Cerebellar cortex (tissue), 1 donor: Measurements from ENCODE around the gene HECTD4.

ENCODE experiments used
- DNase-seq: peaks from one replicate; pipeline ENCODE4 v3.0.0-alpha.2; 2015; ENCODE audit warnings: low spot score

The HECTD4 gene

DNA sequence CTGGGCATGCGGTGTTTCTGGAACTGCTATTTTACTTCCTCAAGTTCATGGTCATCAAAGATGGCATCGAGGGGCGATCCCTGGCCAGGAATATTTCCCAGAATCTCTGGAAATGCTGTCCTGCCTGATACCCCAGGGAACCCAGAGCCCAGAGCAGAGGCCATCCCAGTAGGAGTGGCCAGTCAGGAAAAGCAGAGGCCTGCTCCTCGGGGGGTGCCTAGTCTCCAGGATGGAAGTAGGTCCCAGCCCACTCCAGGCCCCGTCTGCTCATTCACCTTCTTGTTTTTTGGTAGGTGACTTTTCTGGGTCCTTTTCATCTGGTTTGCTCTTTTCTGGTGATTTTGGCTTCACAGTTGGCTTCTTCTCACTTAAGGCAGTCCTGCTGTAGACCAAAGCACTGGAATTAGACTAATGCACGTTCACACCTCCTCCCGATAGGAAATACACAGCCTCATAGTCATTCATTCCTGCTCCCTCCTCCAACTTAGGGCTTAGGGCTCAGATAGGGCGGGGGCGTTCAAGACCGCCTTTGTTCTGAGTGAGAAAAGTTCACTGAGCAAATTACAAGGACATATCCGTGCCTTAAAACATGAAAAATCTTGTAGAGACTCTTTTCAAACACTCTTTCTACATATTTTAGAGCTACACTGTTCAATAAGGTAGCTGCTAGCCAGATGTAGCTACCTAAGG lies 205.8 kb downstream of the HECTD4 start:
- DNase-seq = no peak

DNA sequence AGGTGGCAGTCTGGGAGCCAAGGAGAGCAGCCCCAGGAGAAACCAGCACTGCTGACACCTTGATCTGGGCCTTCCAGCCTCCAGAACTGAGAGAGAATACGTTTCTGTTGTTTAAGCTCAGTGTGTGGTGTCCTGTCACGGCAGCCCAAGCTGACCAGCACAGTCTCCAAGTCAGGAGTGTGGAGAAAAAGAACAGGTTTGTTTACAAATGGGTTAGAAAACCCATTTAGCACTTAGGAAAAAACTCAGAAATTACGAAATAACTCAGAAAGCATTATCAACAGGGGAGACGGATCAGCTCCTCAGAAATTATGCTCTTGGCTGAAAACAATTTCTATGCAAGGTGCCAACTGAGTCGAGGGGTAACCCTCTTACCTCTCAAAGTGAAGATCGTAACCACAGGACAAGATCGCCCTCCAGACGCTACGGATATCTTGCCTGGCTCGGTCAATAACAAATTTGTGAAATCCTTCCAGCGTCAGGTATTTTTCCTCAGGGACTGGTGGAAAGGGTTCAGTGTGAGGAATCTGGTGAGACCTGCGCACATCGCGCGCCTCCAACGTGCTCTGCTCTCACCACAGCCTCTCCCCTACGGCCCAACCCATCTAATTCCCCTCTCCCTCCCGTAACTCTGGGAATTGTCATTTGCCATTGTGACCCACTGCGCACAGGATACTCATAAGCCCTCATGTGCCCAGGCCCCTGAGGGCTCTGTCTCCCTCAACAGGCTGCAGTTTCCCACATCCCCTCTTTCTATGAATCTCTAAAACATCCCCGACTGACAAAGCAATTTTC lies 206.7 kb downstream of the HECTD4 start:
- no peak for DNase-seq

DNA sequence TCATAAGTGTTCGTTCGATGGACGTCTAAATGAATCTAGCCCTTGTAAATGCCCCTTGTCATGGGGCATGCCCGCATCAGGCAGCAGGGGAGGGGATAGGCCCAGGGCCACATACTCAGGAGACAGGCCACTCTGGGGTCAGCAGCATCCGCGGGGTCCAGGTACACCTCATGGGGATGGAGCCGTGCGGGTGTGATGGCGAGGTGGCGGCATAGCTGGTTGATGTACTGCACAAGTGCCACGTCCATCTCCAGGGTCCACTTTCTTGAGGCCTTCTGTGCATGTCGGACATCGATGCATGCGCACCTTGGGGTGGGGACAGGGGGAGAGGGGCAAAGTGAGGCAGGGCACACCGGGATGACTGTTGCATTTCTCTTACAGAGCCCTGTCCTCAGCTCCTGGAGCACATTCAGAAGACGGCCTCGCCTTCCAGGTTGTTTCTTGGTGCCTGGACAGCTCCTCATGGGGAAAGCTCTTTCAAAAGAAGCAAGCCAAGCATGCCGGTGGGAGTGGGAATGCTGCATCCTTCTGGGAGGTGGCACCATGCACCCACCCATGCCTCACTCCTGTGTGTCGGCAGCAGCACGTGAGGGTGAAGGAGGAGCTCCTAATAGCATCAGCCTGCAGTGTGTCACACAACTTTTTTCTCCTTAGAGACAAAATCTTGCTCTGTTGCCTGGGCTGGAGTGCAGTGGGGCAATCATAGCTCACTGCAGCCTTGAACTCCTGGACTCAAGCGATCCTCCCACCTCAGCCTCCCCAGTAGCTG lies 209.5 kb downstream of the HECTD4 start:
- no peak for DNase-seq

DNA sequence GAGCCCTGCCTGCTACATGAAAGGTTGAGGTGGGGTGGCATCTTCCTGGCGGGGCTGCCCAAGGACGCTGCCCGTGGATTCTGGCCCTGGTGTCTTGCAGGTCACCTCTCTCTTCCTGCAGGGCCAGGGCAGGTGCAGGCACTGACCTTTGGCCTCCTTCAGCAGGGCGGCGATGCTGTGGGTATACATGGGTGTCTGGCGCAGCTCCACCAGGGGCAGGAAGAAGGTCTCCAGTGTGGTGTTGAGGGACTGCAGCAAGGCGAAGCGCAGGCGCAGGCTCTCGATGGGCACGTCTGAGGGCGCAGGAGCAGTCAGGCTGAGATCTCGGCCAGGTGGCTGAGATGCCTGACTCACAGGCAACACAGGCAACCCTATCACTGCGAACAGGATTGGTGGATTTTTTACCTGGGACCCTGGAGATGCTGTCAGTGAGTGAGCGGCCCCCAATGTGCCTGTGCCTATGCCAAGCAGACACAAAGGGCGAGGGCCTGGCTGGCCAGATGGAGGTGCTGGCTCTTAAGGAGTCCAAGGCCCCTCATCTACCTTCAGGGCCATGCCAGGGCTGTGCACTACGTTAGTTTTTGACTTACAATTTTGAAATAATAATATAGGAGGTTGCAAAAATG lies 211.1 kb downstream of the HECTD4 start:
- DNase-seq = no peak

DNA sequence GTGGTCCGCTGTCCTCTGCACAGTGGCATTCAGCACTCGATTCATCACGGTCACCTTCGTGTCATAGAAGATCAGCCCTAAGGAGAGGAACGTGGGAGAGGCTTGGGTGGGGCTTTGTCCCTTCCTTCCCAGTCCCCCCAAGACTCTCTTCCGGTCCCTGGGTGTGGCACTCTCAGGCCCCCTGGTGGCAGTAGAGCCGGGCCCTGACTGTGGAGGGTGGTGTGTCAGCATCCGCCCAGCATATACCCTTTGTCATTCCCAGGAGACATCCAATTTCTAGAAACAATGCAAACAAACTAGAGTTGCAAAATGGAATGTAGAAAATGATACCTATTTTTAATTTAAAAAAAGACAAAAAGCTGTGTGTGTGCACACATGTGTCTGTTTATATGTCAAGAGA lies 211.9 kb downstream of the HECTD4 start:
- no peak for DNase-seq

DNA sequence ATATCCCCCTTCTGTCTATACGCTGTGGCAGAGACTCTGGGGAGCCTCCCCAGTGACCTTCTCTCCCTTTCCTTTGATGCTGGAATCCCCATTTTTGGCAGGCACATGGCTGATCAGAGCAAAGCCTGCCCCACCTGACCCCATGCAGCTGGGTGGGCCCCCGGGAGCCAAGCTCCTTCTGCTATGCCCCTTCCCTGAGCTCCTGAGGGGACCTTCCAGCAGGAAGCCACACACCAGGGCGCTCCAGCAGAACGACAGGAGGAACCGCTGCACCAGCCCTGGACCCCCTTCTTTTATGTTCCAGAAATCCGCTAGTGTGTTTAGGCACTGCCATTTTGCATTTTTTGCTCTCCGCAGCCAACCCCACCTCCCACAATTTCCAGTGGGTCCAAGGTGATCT lies 212.3 kb downstream of the HECTD4 start:
- DNase-seq = no peak

DNA sequence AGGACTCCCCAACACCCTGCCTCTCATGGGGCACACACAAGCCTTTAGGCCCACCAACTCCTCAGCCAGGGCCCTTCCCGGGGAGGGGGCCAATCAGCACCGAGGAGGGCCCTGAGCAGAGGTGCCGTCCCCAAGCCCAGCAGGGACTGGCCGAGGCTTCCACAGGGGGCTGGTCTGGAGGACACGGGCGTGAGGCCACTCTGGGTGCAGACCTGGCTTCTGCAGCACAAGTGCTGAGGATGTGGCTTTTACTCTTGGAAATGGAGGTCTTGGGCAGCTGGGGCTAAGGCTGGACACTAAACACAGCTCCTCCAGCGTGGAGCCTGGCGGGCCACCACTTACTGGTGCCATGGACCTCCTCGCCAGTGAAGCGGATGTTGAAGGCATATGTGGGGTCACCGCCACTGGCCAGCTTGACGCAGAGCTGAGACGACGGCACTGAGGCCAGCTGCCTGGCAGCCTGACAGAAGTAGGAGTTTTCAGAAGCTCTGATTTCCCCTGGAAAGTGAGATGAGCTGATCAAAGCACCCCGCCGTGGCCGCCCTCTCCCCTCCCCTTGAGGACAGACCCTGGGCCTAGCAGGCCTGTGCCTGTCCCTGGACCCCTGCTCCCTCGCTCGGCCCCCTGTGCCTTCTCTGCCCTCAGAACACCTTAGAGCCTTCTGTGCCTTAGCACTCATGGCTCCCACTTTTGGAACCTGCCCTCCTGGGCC lies 212.9 kb downstream of the HECTD4 start:
- no peak for DNase-seq

DNA sequence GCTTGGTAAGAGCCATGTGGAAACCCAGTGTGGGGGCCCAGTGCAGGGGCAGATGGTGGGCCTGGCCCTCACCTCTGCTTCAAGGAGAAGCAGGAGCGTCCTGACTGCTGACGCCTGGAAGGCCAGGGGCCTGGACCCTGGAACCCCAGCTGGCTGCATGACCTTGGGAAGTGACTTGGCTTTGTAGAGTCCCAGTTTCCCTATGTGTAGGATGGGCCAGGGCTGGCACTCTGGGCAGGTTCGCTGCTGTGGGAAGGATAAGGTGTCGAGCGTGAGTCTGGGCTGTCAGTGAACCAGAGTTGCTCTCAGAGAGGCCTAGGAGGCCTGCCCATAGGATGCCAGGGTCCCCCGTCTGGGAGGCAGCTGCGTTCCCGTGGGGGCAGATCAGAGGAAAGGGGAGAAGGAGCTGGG lies 213.7 kb downstream of the HECTD4 start:
- no peak for DNase-seq

DNA sequence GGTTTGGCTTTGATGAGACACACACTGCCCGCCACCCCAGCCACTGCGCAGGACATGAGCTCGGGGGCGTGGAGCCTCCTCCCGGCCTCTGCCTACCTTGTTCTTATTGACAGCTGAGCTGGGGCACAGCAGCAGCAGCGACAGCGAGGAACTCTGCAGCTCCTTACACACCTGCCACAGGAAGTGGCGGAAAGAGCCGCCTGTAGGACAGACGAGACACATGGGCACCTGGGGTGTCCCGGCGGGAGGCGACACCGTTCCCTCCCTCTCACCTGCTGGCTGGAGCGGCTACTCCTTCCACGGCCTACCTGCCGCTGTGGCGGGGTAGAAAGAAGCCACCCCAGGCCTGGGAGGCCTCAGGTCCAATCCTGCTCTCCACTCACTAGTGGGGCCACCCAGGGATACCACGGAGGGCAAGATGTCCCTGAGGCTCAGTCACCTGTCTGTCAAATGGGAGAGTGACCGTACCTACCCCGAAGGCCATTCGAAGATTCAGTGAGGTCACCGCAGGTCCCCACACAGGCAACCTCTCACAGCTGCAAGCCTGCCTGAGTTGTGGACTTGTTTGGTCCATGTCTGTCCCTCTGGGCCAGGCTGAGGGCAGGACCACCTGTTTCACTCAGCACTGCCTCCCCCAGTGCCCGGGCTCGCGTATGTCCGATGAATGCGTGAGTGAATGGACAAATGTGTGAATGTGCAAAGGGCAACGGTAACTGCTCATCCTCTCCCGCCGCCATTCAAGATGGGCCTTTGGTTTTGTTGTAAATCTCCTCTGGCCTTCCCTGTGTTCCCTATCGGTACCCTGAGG lies 214.3 kb downstream of the HECTD4 start:
- no peak for DNase-seq

DNA sequence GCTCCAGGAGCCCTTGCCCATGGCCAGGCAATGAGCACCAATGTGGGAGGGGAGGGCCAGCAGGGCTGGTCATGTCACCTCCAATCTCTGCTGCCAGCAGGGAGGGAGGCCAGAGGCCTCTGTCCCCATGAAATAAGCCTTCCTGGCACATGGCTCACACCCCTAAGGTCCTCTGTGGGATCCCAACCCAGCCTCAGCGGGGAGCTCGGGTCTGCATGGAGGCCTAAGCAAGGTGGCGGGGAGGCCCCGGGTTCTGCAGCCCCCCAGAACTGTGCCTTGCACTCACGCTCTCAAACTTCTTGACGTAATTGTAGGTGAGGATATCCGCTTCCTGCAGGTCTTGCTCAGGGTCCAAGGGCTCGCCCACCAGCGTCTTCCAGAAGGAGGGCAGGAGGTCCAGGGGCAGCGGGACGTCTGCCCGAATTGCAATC lies 215.2 kb downstream of the HECTD4 start:
- DNase-seq = no peak

DNA sequence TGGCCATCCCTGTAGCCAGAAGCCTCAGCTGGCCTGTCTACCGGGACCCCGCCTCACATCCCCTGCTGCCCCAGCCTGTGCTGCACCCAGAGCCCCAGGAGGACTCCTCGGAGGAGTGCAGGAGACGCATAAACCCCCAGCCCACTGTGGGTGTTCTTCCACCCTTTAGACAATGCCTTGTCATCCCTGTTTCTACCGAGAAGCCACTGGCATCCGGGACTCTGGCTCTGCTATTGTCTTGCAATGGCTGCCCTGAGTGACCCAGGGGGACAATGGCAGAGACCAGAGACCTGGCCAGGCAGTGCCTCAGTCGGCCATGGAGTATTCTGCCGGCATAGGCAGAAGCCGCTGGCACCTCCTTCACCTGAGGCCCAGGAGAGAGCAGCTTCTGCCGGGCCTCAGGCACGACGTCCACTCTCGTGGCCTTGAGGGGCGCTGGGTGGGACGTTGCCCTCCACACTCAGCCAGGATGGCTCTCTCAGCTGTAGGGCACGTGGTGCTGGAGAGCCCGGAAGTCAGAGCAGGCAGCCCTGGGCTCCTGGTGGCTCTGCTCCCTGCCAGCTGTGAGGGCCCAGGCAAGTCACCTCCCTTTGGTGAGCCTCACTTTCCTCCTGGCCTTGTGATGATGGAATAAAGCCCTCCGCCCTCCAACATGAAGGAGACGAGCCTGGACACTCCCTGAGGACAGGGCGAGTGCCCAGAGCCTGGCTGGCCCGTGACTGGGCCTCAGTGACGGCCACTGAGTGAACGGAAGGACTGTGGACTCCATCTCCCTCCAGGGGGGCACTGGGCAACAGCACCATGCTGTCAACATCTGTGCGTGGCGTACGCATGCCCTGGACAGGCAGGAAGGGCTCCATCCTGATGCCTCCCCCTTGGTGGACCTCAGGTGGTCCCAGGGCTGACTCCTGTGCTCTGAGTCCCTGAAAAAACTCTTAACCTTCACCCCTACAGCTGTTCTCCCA lies 215.9 kb downstream of the HECTD4 start:
- no peak for DNase-seq

DNA sequence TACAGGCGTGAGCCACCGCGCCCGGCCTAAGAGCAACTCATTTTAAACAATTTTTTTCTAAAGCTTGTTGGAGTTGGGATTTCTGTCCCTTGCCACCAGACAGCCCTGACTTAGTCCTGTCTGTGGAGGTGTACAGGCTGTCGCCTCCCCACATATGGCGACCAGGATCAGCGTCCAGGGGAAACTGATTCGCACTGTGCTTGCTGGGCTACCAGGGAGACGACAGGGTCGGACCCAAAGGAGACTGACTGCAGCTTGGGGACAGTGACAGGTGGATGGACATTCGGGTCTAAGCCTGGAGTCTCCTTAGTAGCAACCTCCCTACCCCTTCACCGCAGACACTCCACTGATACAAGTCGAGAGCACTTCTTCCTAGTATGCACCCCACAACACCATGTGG lies 216.6 kb downstream of the HECTD4 start:
- no peak for DNase-seq

DNA sequence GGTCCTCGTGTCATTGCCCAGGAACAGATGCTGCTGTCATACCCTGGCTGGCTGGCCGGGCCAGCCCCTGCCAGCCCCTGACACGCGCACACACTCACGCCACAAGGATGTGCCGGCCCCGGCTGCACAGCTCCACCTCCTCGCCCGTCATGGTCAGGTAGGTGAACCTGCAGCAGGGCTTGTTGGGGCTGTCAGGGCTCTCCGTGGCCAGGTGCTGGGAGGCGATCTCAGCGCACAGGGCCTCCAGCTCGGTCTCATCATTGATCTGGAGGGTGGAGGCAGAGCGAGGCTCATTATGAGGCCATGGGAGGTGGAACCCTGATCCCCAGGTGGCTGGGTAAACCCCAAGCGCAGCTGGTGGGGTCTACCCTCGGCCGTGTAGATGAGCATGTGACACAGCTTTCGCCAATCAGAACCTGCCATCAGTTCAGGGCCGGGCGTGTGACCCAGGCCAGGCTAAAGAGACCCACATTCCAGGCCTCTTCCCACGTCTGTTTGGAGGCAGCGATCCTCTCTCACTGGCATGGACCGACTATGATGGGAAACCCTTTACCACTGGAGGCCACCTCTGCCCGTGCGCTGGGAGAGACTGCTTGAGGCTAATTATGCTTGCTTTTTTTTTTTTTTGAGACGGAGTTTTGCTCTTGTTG lies 218.1 kb downstream of the HECTD4 start:
- no peak for DNase-seq

DNA sequence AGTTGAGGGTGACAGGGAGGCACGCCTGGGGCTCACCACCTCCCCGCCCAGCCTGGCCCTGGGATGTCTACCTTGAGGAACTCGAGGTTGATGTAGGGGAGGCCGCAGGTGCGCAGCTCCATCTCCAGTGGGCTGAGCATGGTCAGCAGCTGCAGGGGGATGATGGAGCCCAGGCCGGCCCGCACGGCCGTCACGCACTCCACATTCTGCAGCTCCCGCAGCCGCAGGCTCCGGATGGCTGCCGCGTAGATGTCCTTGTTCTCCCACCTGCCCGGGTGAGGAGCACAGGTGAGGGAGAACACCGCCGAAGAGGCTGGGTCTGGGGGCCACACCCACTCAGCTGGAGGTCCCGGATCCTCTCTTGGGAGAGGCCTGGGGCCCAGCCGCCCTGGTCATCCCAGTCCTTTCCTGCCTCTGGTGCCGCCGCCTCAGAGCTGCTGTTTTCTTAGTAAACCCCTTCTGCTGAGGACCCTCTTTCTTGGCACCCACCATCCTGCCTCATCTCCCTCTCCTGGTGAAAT lies 218.7 kb downstream of the HECTD4 start:
- no peak for DNase-seq

DNA sequence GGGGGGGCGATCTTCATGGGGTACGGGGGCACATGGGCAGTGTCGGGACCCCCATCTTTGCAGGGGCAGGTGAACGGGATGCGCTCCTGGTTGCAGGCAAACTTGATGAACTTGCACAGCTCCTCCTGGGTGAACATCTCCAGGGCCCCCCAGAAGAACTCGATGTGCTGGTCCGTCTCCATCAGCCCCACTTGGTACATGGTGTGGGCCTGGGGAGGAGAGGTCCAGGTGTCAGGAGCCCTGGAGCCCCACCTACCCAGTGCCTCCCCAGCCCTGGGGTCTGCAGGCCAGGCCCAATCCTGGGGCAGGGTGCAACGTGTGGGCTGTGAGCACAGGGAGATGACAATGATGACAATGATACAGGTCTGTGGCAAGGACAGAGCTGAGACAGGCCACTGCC lies 219.2 kb downstream of the HECTD4 start:
- DNase-seq = no peak

DNA sequence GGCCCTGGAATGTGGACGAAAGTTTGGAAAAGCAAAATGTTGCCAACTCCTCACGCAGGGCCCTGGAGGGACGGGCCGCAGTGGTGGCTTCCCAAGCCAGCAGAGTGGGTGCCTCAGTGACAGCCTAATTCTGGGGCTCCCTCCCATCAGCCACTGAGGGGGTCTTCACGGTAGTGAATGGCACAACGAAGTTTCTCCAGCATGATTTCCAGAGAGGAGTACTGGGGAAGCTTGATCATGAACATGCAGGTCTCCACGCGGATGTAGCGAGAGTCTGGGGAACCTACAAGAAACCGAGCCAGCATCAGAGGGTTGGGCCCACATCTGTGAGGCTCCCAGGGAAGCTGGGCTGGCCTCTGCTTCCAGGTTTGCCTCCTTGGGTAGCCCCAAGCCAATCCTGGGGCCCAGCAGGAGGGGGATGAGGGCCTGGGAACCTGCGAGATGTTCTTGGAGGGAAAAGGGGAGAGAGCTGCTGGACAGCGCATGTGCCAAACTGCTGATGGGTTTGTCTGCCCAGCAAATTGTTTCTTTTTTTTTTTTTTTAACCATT lies 219.9 kb downstream of the HECTD4 start:
- DNase-seq = no peak

DNA sequence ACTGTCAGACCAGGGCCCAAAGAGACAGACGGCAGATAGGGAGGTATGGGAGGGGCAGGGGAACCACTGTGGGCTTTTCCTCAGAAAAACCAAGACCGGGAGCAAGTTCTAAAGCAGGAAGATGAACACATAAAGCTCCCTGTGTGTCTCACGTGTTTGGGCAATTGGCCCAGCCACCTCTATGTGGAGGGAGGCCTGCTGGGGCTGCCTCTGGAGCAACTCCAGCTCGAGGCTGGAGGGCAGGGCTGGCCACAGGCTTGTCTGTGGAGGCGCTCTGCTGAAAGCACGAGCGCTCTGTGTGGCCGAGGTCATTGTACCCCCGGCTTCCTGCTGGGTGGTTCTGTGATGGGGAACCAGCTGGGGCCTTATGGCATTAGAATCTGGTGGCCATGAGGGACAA lies 220.5 kb downstream of the HECTD4 start:
- DNase-seq = peak; percentile 17

DNA sequence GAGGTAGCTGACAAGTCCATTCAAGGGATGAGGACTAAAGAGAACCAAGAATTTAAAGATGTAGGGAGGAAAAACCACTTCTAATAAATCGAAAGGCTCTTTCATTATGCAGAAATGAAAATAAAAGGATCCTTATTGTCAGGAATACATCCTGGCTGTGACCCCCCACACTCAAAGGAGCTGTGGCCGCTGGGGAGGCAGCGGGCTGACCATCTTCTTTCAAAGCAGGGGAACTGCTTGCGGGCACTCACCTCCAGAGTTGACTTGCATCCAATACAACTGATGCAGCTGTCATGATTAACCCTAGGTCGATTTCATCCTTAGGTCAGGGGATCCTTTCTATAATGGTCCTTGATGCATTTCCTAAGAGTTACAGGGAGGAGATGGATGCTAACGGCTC lies 221.6 kb downstream of the HECTD4 start:
- DNase-seq = no peak

DNA sequence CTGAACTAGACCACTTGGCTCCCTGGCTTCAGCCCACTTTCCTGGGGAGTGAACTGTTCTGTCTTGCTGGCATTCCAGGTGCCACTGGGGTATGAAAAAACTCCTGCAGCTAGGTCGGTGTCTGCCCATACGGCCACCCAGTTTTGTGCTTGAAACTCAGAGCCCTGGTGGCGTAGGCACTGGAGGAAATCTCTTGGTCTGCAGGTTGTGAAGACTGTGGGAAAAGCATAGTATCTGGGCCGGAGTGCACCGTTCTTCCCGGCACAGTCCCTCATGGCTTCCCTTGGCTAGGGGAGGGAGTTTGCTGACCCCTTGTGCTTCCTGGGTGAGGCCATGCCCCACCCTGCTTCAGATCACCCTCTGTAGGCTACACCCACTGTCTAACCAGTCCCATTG lies 223.1 kb downstream of the HECTD4 start:
- no peak for DNase-seq
